Activated naive CD8-positive, alpha-beta T cell treated with anti-CD3 and anti-CD28 coated beads for 36 hours (primary cell): ENCODE results near the gene LIMS2. TPM values are rescaled to one million over a fixed set of nuclear protein-coding genes. Genes with fewer than 3 reads are reported as not detected.

Experiments
- DNase-seq: peaks from one replicate; pipeline ENCODE4 v3.0.0; 2021
- H3K27ac Mint-ChIP-seq: one replicate; pipeline ENCODE4 v1.8.0; 2022; ENCODE audit warnings: mild to moderate bottlenecking, moderate library complexity, mixed read lengths
- H3K27me3 Mint-ChIP-seq: one replicate; pipeline ENCODE4 v1.8.0; 2022; ENCODE audit warnings: mild to moderate bottlenecking, mixed read lengths
- H3K36me3 Mint-ChIP-seq: one replicate; pipeline ENCODE4 v1.8.0; 2021; ENCODE audit warnings: mild to moderate bottlenecking, mixed read lengths
- H3K4me1 Mint-ChIP-seq: one replicate; pipeline ENCODE4 v1.8.0; 2021; ENCODE audit warnings: mixed read lengths
- H3K4me3 Mint-ChIP-seq: one replicate; pipeline ENCODE4 v1.8.0; 2022; ENCODE audit warnings: mild to moderate bottlenecking, moderate library complexity, mixed read lengths
- H3K9me3 Mint-ChIP-seq: one replicate; pipeline ENCODE4 v1.8.0; 2022; ENCODE audit warnings: mixed read lengths
- total RNA-seq, 2 experiments: library from RNA; stranded (reverse); gene quantifications; one replicate each; pipeline ENCODE4 v1.2.3, GENCODE V29; 2021

Gene LIMS2
- total RNA-seq, 2 experiments from 2014 or later, result 14.6 to 15.8 TPM

GRCh38 chr2:127593228-127594115, 81.9 kb downstream of the LIMS2 start:
- Mint-ChIP-seq H3K36me3 (no peaks in the 10 kb centered on the region), H3K4me3 (no peak overlapping the region), H3K4me1 (peaks cover 6% of the 10 kb centered on the region), H3K27ac (no peak overlapping the region), H3K27me3 (no peaks in the 10 kb centered on the region), H3K9me3 (no peaks in the 10 kb centered on the region)
- DNase-seq, result no peak

GRCh38 chr2:127592761-127593227, 82.5 kb downstream of the LIMS2 start:
- Mint-ChIP-seq H3K36me3 (no peaks in the 10 kb centered on the region), H3K4me3 (no peak overlapping the region), H3K9me3 (no peaks in the 10 kb centered on the region), H3K27me3 (no peaks in the 10 kb centered on the region), H3K4me1 (peaks cover 4% of the 10 kb centered on the region), H3K27ac (no peak overlapping the region)
- no peak for DNase-seq

GRCh38 chr2:127591221-127591923, 84.0 kb downstream of the LIMS2 start:
- Mint-ChIP-seq H3K4me1 (peaks cover 3% of the 10 kb centered on the region), H3K27me3 (no peaks in the 10 kb centered on the region), H3K36me3 (no peaks in the 10 kb centered on the region), H3K27ac (no peak overlapping the region), H3K4me3 (no peak overlapping the region), H3K9me3 (no peaks in the 10 kb centered on the region)
- DNase-seq, result peak; percentile 71

GRCh38 chr2:127590386-127591190, 84.7 kb downstream of the LIMS2 start:
- no peak overlapping the region for H3K4me3 Mint-ChIP-seq
- DNase-seq, result no peak
- H3K27me3 Mint-ChIP-seq, result no peaks in the 10 kb centered on the region
- H3K4me1 Mint-ChIP-seq, result peaks cover 3% of the 10 kb centered on the region
- H3K36me3 Mint-ChIP-seq, result no peaks in the 10 kb centered on the region
- no peak overlapping the region for H3K27ac Mint-ChIP-seq
- H3K9me3 Mint-ChIP-seq, result no peaks in the 10 kb centered on the region

GRCh38 chr2:127589841-127590240, 85.5 kb downstream of the LIMS2 start:
- no peak overlapping the region for H3K27ac Mint-ChIP-seq
- H3K4me1 Mint-ChIP-seq, result peaks cover 3% of the 10 kb centered on the region
- H3K9me3 Mint-ChIP-seq, result no peaks in the 10 kb centered on the region
- H3K27me3 Mint-ChIP-seq, result no peaks in the 10 kb centered on the region
- H3K4me3 Mint-ChIP-seq, result no peak overlapping the region
- no peak for DNase-seq
- H3K36me3 Mint-ChIP-seq, result no peaks in the 10 kb centered on the region

- Mint-ChIP-seq H3K4me3 (no peak overlapping the region), H3K27ac (no peak overlapping the region), H3K36me3 (no peaks in the 10 kb centered on the region), H3K27me3 (no peaks in the 10 kb centered on the region), H3K4me1 (peaks cover 3% of the 10 kb centered on the region), H3K9me3 (no peaks in the 10 kb centered on the region)
- DNase-seq, result no peak
These were observed 86.0 kb downstream of the LIMS2 start for GRCh38 chr2:127589358-127589757.

Other genes starting within 250 kb of the LIMS2 start
- gene IWS1, start 149.0 kb downstream of the LIMS2 start, total RNA-seq, result 10 to 100 TPM; 52.5 to 58.7 TPM
- gene MYO7B, start 139.8 kb downstream of the LIMS2 start, total RNA-seq, result under 1 TPM; 0.62 to 0.88 TPM
- gene GPR17, start 29.4 kb downstream of the LIMS2 start, total RNA-seq, result not detected
- gene SFT2D3, start 26.0 kb upstream of the LIMS2 start, total RNA-seq, result 1 to 10 TPM; 3.9 to 4.4 TPM
- gene WDR33, start 135.6 kb upstream of the LIMS2 start, total RNA-seq, result 10 to 100 TPM; 76.5 to 82.5 TPM
- gene POLR2D, start 182.6 kb upstream of the LIMS2 start, total RNA-seq, result 10 to 100 TPM; 91.8 to 97.2 TPM
- gene AMMECR1L, start 210.4 kb upstream of the LIMS2 start, total RNA-seq, result 10 to 100 TPM; 16.4 to 17.4 TPM